HG02943 (cell line): ENCODE results near the gene TRPC5OS.

Source experiments
- ATAC-seq: cut with Tn5 transposase; IDR thresholded peaks from one replicate; pipeline ENCODE4 v1.9.1; 2021; ENCODE audit warnings: mild to moderate bottlenecking, low read depth, moderate library complexity; ENCODE audit not compliant: unreplicated experiment

TRPC5OS gene

DNA sequence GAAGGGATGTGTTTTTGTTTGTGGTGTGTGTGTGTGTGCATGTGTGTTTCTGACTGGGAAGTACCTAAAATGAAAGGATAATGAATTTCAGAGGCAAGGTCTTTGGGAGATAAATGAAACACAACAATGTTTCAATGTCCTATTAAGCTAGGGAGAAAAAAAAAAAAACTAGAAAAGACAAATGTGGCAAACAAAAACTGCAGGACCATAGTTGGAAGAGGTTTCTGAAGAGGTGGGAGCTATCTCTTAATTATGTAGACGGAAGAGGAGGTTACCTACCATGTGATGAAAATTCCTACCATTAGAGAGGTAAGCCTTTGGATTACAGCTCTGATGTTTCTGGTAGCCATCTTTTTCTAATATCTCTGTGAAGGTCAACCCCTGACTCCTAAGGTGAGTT, at the start of gene TRPC5OS:
TSS of gene TRPC5OS (plus strand) at position 301 of the 400 bp plus-strand sequence. CDS start 25,669 bp downstream, outside the sequence.
- no peak for ATAC-seq

DNA sequence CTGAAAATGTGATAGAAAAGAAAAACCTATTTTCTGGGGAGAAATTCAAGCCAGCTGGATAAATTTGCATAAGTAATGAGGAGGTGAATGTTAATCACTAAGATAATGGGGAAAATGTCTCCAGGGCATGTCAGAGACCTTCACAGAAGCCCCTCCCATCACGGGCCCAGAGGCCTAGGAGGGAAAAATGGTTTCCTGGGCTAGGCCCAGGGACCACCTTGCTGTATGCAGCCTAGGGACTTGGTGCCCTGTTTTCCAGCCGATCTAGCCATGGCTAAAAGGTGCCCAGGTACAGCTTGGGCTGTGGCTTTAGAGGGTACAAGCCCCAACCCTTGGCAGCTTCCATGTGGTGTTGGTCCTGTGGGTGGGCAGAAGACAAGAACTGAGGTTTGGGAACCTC, 46.6 kb upstream of the TRPC5OS start:
- no peak for ATAC-seq

DNA sequence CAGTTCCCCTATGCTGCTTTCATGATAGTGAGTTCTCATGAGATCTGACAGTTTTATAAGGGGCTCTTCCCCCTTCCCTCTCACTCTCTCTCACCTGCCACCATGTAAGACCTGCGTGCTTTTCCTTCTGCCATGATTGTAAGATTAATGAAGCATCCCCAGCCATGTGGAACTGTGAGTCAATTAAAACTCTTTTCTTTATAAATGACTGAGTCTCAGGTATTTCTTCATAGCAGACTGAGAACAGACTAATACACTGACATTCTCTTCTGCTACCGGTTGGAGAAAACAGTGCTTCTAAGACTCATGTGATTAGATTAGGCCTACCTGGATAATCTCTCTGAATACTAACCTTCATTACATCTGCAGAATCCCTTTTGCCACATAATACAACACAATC, 45.4 kb upstream of the TRPC5OS start:
- no peak for ATAC-seq

DNA sequence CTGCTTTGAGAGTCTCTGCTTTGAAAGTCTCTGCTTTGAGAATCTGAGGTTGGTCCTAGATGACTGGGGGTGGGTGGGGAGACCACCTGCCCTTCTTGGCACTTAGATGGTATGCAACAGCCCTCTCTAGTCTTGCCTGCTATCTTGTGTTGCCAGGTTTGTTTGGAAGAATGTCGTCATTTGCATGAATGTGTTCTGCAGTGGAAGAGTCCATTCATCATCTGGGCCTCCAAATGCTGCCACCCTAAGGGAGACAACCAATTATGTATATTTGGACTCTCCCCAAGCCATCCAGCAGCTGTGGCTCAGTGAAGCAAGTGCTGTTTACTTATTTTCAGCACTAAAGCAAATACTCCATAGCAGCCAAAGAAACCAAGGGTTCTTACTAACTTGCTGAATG, 44.6 kb upstream of the TRPC5OS start:
- no peak for ATAC-seq

DNA sequence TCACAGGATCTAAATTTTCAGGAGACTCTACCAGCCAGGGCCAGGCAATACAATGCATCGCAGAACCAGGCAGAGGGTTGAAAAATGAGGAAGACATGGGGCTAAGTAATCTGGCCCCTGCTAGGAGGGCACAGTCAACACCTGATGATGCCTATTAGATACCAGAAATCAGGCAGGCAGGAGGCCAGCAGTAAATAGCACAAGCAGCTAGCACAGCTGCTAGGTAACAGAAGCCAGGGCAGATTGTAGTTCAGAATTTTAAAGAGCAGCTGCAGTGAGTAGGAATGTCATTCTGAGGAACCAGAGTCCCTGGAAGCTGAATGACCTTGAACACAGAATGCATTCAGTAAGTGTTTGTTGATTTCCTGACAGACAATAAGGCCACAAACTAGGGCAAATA, 38.8 kb upstream of the TRPC5OS start:
- no peak for ATAC-seq

DNA sequence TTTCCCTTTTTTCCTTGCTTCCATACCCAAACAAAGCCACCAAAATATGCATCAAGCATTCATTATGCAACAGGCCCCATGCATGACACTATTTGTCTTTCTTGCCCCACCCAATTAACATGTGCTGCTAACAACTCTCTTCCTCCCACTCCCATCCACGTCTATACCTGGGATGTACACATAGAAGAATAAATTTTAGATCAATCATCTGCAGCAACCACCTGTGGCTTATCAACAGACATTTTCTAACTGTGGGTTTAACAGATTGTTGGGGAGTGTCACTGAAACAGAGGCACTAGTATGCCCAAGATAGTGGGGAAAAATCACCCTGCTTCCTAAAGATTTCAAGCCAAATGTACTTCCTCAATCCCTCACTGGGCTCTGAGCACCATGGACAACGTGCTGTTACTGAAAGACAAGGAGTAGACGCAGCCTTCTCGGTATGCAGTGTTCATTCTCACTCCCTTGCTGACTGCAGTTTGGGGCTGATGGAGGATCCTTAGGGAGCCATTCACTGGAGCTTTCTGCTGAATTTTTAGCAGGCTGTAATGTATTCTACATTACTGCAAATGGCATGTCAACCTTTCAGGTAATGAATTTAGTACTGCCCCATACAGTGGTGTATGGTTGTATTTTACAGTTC, 28.4 kb upstream of the TRPC5OS start:
- no peak for ATAC-seq

DNA sequence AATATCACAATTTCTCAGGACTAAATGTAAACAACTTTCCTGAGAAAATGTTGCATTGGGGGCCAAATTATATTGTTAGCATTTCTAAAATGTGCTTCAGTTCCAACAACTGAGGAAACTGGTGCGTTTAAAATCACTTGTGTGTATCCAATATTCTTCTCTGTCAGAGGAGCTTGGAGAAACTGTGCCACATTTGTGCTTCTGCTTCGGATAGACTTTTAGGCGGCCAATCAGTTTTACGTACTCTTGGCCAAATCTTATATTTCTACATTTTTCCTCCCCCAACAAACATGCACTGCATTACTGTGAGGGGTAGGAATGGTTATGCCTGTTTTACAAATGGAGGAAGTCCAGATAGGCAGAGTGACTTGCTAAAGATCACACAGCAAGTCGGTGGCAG, 27.4 kb upstream of the TRPC5OS start:
- ATAC-seq, result no peak

DNA sequence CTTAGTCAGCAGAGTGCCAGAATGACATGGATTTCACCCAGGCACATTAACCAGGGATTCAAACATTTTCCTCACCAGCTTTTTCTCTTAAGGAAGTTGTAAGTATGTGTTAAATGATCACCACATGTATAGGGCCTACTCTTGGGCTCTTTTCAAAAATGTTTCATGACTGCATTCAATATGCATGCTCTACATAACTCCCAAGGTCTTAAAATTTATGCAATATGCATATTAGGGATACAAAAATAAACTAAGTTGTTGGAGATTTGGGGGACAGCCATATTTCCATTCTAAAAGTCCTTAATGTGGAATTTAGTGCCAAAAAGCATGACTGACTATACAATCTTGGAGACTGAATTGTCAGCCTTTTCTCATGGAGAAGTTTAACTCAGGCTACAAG, 25.0 kb upstream of the TRPC5OS start:
- no peak for ATAC-seq

DNA sequence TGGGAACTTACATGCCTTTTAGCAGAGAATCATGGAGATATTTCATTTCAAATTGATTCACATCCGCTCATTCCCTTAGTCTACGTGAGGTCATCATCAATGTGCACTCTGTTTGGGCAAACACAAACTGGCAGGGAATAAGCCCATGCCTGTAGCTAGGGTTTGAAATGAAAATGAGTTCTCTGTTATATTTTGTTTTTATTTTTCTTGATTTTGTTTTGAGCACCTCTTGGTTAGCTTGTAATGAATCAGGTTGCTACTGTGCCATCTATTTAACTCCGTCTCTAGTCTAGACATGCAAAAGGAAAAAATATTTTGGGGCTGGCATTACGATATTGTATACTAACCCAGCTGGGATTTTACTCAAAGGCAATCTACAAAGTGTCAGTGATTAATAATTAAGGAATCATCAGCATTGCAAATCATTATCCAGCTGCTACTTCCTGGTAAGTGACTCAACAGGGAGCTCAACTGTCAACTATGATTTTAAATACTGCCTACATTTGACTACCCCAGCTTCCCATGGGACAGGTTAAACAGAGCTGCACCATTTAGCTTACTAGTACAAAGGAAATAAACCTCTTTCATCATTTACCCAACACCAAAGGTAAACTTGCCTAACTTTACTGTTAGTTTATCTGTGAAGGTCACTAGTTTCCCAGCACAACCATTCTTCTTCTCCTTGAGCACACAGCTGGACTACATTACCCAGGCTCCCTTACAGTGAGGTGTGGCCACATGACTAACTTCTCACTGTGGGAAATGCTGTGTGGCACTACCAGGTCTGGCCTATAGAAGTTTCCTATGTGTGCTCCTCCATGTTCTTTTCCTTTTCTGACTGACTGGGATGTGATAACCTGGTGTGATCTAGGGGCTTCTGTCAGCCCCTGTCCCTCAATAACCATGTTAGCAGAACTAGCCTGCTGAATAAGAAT, 21.2 kb upstream of the TRPC5OS start:
- ATAC-seq, result no peak

DNA sequence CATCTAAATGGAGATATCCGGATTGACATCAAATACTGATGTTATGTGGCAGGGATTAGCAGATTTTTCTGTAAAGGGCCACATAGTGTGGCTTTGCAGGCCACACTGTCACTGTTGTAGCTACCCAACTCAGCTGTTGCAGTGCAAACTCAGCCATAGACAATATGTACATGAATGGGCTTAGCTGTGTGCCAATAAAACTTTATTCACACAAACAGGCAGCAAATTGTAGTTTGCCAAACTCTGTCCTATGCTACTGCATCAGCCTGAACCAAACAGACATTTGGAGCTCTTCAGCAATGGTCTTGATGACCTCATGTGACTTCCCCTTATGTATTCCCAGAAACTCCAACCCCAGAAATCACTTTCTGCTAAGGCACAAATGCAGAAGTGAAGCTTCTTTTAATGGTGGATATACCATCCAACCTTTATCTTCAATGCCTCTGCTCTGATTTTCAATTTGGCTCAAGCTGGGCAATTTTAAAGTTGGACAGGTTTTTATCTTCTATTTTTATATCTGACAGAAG, 18.4 kb upstream of the TRPC5OS start:
- ATAC-seq, result no peak

DNA sequence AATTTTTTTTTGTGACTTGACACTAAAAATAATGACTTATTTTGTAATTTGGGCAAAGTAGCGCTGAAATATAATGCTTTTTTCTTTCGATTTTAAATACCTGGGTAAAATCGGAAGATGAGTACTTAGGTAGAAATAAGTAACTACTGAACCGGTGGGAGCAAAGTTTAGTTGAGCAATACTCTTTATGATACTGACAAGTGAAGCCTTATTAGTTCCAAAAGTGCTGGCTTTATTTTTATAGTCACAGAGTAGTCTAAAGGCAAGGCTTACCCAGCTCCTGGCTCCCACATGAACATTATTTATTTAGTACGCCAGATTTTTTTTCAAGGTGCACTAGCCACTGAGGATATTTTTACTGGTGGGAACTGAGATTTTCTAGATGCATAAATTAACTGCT, 14.4 kb upstream of the TRPC5OS start:
- ATAC-seq, result no peak

DNA sequence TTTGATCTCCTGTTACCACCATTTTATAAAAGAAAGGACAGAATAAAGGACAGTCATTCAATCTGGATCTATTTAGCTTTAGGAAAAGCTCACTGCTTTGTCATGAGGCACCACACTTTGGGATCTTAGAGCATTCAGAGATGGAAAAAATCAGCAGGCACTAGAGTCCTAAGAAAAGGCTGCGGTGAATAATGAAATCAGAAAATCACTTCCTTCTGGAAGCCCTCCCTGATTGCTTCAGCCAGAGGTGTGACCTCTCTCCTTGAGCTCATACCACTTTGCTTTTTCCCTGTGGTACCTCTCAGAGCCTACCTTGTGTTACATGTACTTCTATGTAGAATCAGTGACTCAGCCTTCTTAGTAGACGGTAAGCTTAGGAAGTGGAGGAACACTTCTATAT, 8.7 kb upstream of the TRPC5OS start:
- ATAC-seq, result no peak

DNA sequence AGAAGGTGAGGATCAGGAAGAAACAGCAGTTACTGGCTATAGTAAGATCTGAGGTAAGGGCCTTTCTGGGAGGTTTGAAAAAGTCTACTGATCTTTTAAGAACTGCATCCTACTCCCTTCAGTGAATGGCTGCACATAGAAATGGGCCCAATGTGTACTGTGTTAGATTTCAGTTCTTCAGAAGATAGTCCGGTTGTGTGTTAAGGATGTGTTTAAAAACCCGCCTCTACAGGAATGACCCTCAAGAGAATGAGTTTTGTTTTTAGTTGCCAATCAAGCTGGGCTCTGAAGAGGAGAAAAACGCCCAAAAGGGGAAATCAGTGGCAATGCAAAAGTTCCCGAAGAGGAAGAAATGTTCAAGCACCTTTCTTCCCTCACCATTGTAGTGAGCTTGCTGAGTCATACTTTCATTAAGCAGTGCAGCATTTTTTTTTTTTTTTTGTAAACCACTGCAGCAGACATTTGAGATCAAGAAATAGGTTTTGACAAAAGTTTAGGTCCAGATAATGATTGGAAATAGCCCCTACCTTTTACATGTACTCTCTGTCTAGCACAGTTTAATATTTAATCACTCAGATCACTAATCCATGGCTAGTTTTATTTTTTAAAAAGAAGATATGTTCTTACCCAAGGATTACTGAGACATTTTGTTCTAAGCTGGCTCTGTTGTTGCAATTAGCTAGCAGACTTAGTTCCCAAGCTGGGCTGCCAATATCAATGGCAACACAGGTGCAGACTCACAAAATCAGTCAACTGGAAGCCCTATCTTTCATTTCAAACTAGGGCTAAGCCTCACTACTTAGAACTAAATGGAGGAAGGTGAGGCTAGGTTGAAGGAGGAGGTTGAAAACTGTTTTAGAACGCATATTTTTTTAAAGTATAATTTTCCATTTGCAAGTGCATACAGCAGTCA, 7.0 kb upstream of the TRPC5OS start:
- ATAC-seq, result peak; percentile 42

DNA sequence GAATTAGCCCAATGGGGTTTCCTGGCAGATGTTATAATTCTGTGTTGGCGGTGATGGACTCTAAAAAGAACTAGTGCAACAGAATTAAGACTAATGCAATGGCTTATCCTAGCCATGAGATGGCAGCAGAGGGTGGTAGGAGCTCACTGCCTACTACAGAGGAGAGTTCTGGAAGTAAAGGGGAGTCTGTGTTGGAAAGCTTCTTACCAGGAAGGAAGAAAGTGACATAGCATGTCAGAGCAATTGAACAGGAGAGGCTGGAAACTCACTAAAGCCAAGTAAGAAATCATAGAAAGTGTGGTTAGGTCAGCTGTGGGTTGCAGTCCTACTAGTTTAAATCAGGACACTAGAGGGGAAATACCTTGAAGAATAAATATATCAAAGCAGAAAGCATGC, 6.3 kb upstream of the TRPC5OS start:
- peak; percentile 83 for ATAC-seq

DNA sequence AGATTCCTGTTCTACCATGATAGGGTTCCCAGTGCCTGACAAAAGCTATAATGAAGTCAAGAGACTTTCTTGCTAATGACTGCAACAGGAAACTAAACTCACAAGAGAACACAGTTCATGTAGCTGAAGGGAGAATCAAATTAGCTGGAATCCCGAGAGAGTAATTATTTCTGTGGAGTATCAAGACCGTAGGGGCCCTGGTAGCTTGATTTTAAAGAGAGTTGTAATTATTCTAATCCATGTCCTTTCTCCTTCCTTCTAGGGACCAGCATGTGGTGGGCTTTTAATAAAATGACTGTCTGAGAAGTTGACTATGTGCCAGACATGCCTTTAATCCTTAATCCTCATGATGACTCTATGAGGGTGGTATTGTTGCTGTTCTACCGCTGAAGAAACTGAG, 1.7 kb upstream of the TRPC5OS start:
- no peak for ATAC-seq

DNA sequence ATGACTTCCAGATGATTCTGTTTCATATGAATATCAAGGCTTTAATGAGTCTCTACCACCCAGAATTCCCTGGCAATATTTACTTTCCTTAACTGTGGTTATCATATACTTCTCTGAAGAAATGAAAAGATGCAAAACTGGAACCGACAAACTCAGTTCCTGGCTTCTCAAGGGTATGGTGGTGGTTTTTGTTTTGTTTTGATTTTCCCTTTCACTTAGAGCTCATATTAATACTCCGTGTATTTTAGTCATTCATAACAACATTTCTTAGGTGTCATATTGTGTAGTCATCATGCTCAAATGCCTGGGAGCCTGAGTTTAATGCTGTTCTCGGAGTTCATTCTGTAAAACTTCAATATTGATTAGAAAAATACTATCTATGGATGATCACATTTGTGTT, 665 bp downstream of the TRPC5OS start:
- no peak for ATAC-seq

DNA sequence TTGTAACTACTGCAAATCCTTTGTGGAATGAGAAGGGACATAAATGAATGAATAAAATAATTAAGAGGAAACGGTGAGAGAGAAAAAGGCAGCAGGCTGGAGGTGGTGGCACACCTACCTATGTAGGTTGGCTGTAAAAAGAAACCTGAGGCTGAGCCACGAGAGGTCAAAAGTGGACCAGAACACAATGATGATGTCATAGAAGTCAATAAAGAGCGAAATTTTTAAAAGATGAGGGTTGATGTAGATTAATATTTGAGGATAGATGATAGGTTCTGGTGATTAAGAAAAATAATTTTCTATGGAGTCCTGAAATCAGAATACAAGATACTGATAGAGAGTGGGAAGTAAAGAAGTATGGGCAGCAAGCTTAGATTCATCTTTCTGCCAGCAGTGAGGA, 1.7 kb downstream of the TRPC5OS start:
- ATAC-seq, result no peak

DNA sequence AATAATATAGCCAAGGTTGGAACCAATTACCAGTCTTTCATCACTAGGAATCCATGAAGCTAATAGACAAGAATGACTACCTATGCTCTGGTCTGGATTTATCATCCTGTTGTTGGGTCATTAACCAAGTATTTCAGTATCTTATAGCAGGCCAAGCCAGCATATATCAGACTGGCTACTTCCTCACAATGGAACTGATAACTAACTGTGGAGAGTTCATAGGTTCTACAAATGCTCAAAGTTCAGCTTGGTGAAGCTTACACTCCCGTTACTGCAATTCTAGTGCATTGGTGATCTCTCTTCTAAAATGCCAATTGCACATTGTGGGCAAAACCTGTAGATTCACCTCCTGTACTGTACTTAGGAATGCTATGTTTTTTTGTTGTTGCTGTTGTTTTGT, 4.8 kb downstream of the TRPC5OS start:
- ATAC-seq, result no peak

DNA sequence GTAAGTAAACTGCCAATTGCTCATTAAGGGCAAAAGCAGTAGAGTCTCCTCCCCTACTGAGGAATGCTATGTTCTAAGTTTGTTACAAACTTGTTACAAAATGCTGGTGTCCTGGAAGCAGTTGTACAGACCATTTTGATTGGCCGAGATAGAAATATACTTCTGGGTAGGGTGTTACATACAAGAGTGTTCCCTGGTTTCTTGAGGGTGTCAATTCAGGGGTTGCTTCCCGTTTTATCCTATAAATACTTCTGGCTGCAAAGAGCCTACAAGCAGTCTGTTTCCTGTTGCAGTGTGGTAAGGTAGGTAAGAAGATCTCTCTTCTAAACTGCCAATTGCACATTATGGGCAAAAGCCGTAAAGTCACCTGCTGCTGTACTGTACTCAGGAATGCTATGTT, 5.7 kb downstream of the TRPC5OS start:
- no peak for ATAC-seq

DNA sequence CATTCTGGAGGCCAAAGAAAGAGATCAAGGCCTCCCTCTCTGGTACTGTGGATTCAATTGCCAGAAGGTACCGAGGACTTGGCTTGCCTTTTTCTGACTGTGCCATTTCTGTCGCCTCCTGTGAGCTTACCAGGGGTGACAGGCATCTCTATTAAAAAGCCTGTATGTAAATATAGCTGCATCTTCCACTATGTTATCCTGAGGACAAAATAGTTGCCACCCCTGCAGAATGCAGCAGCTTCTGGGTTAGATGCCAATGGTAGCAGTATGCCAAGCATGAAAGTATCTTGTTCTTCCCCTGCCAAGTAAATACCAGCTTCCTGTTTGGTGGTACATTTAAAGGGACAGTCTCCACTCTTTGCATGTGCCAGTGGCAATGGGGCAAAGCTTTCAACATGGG, 10.7 kb downstream of the TRPC5OS start:
- no peak for ATAC-seq

DNA sequence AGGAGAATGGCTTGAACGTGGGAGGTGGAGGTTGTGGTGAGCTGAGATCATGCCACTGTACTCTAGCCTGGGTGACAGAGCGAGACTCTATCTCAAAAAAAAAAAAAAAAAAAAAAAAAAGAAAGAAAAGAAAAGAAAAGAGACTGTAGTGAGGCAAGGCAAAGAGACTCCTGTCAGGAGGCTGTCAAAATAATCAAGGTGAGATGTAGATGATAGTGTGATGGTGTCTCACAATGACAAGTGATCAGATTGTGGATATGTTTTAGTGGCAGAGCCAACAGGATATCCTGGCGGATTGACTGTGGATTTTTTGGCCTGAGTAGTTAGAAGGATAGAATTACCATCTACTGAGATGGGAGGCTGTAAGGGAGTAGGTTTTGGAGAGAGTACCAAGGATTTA, 12.6 kb downstream of the TRPC5OS start:
- no peak for ATAC-seq
